MCF 10A (cell line): ENCODE data around the gene GET3. TPM values are rescaled to one million over a fixed set of nuclear protein-coding genes. Genes with fewer than 3 reads are reported as not detected.

Source experiments
- BruUV-seq: library from RNA; stranded (reverse); fragments of 400-500 nt; replicated peaks from 2 replicates; lab custom pipeline; 2021; lab: Mats Ljungman, UMichigan
- CTCF ChIA-PET: fragments of 300-600 bp; sonication (Branson Sonifier 250); formaldehyde crosslinking; extraction: SDS; loops from one replicate; lab custom pipeline; 2021; ENCODE audit warnings: antibody characterized with exemption, inconsistent platforms; lab: Yijun Ruan, JAX
- POLR2A ChIA-PET: fragments of 300-600, 350-650 bp; sonication (Branson Sonifier 250); formaldehyde crosslinking; extraction: SDS; loops from one replicate; lab custom pipeline; 2020; ENCODE audit warnings: antibody characterized with exemption, inconsistent platforms; lab: Yijun Ruan, JAX
- DNase-seq: peaks from one replicate; pipeline ENCODE4 v3.0.0-alpha.2; 2018; ENCODE audit not compliant: unreplicated experiment
- H3K27ac Mint-ChIP-seq: one replicate; pipeline ENCODE4 v1.8.0; 2022; ENCODE audit warnings: mild to moderate bottlenecking, low read depth, mixed read lengths; ENCODE audit not compliant: unreplicated experiment
- H3K27me3 Mint-ChIP-seq: one replicate; pipeline ENCODE4 v1.8.0; 2022; ENCODE audit warnings: mixed read lengths; ENCODE audit not compliant: insufficient read depth, unreplicated experiment
- H3K36me3 Mint-ChIP-seq: one replicate; pipeline ENCODE4 v1.8.0; 2022; ENCODE audit warnings: mild to moderate bottlenecking, moderate library complexity, mixed read lengths; ENCODE audit not compliant: insufficient read depth, unreplicated experiment
- H3K4me1 Mint-ChIP-seq: one replicate; pipeline ENCODE4 v1.8.0; 2022; ENCODE audit warnings: mixed read lengths; ENCODE audit not compliant: insufficient read depth, unreplicated experiment
- H3K4me3 Mint-ChIP-seq: one replicate; pipeline ENCODE4 v1.8.0; 2022; ENCODE audit warnings: mild to moderate bottlenecking, moderate library complexity, mixed read lengths; ENCODE audit not compliant: unreplicated experiment
- H3K9me3 Mint-ChIP-seq: one replicate; pipeline ENCODE4 v1.8.0; 2022; ENCODE audit warnings: mixed read lengths; ENCODE audit not compliant: unreplicated experiment
- CTCF ChIP-seq: fragments of 200-600 bp; IDR thresholded peaks from one replicate; pipeline ENCODE4 v1.8.0; 2022; ENCODE audit warnings: antibody characterized with exemption, mild to moderate bottlenecking; ENCODE audit not compliant: unreplicated experiment
- intact Hi-C: fragments of 100-400 bp; cut with micrococcal nuclease; formaldehyde crosslinking; loops from 2 replicates; pipeline ENCODE4 v1.14.1; 2022
- total RNA-seq: library from RNA; stranded (reverse); gene quantifications from 2 replicates; pipeline ENCODE4 v1.2.3, GENCODE V29; 2022

Gene GET3
- total RNA-seq, 1 experiment from 2014 or later, result 62.9 TPM

GRCh38 chr19:12785431-12786031 lies 48.2 kb downstream of the GET3 start:
- Mint-ChIP-seq H3K4me1 (peaks cover 18% of the 10 kb centered on the region), H3K27ac (no peak overlapping the region), H3K36me3 (peaks cover 3% of the 10 kb centered on the region), H3K27me3 (no peaks in the 10 kb centered on the region), H3K4me3 (no peak overlapping the region), H3K9me3 (no peaks in the 10 kb centered on the region)
- intact Hi-C loops, result no loop called here
- no TSS peak for BruUV-seq
- no peak for DNase-seq
- ChIA-PET CTCF (interaction anchor here (0.5 to 1.5 kb wide), 6 partner anchors 9 to 1239 kb away, joined by 3 to 4 read pairs (median 4); no protein-coding TSS in a partner anchor), POLR2A (interaction anchor here (0.8 to 5.0 kb wide), 3 partner anchors 9 to 161 kb away, joined by 3 to 132 read pairs (median 6); partner anchors contain the start of gene HOOK2)
- TF ChIP-seq CTCF, result no peak

- CTCF ChIA-PET, result interaction anchor here (0.7 to 3.3 kb wide), 6 partner anchors 8 to 62 kb away, joined by 3 to 41 read pairs (median 4); no protein-coding TSS in a partner anchor
- no TSS peak for BruUV-seq
- peaks cover 11% of the 10 kb centered on the region for H3K36me3 Mint-ChIP-seq
- DNase-seq, result no peak
- H3K4me1 Mint-ChIP-seq, result peaks cover 24% of the 10 kb centered on the region
- no peaks in the 10 kb centered on the region for H3K9me3 Mint-ChIP-seq
- no peaks in the 10 kb centered on the region for H3K27me3 Mint-ChIP-seq
- no peak overlapping the region for H3K27ac Mint-ChIP-seq
- no peak overlapping the region for H3K4me3 Mint-ChIP-seq
- POLR2A ChIA-PET, result interaction anchor here (0.6 to 5.0 kb wide), 5 partner anchors 9 to 160 kb away, joined by 3 to 132 read pairs (median 3); partner anchors contain the start of gene HOOK2
- TF ChIP-seq CTCF, result no peak
- intact Hi-C loops, result no loop called here
These were observed 49.0 kb downstream of the GET3 start for GRCh38 chr19:12786141-12786870.

DNA sequence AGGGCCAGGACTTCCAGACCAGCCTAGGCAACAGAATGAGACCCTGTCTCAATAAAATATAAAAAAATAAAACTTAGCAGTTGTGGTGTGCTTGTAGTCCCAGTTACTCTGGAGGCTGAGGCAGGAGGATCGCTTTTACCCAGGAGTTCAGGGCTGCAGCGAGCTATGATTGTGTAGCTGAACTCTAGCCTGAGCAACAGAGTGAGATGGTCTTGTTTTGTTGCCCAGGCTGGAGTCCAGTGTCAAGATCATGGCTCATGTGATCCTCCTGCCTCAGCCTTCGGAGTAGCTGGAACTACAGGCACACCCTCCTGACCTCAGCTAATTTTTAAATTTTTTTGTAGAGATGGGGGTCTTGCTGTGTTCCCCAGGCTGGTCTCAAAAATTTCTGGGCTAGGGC lies 49.7 kb downstream of the GET3 start:
- peaks cover 17% of the 10 kb centered on the region for H3K36me3 Mint-ChIP-seq
- ChIA-PET POLR2A (interaction anchor here (0.6 to 5.0 kb wide), 4 partner anchors 10 to 159 kb away, joined by 3 to 132 read pairs (median 4); partner anchors contain the start of gene HOOK2), CTCF (interaction anchor here (0.8 to 3.3 kb wide), 2 partner anchors 9 to 24 kb away, joined by 3 to 41 read pairs; no protein-coding TSS in a partner anchor)
- no peak overlapping the region for H3K4me3 Mint-ChIP-seq
- BruUV-seq, result no TSS peak
- TF ChIP-seq CTCF, result no peak
- no peak for DNase-seq
- H3K27ac Mint-ChIP-seq, result no peak overlapping the region
- intact Hi-C loops, result no loop called here
- peaks cover 24% of the 10 kb centered on the region for H3K4me1 Mint-ChIP-seq
- H3K9me3 Mint-ChIP-seq, result no peaks in the 10 kb centered on the region
- H3K27me3 Mint-ChIP-seq, result no peaks in the 10 kb centered on the region

DNA sequence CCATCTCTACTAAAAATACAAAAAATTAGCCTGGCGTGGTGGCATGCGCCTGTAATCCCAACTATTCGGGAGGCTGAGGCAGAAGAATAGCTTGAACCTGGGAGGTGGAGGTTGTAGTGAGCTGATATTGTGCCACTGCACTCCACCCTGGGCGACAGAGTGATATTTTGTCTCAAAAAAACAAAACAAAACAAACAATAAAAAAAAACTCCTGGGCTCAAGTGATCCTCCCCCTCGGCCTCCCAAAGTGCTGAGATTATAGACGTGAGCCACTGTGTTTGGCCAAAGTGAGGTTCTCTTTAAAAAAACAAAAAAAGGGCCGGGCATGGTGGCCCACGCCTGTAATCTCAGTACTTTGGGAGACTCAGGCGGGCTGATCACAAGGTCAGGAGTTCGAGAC lies 50.2 kb downstream of the GET3 start:
- no peak for TF ChIP-seq CTCF
- intact Hi-C loops, result no loop called here
- no peak overlapping the region for H3K27ac Mint-ChIP-seq
- no peak overlapping the region for H3K4me3 Mint-ChIP-seq
- ChIA-PET POLR2A (interaction anchor here (1.6 to 5.0 kb wide), 5 partner anchors 11 to 64 kb away, joined by 5 to 132 read pairs (median 11); partner anchors contain the start of genes HOOK2, PRDX2, RNASEH2A and THSD8), CTCF (interaction anchor here (0.8 to 3.3 kb wide), 4 partner anchors 10 to 178 kb away, joined by 3 to 41 read pairs (median 4); no protein-coding TSS in a partner anchor)
- no peaks in the 10 kb centered on the region for H3K9me3 Mint-ChIP-seq
- no peak for DNase-seq
- no peaks in the 10 kb centered on the region for H3K27me3 Mint-ChIP-seq
- H3K36me3 Mint-ChIP-seq, result peaks cover 22% of the 10 kb centered on the region
- H3K4me1 Mint-ChIP-seq, result peaks cover 24% of the 10 kb centered on the region
- no TSS peak for BruUV-seq
